Lower leg skin (tissue), 3 donors: ENCODE data around the gene NPTN.

Experiments used
- POLR2A ChIP-seq, 2 donors: fragments of 450-650 bp; IDR thresholded peaks; one replicate each; pipeline ENCODE4 v1.6.1; 2016 to 2017; ENCODE audit warnings: antibody characterized with exemption in 2 of 2, mild to moderate bottlenecking in 1 of 2, moderate library complexity in 1 of 2
- TF ChIP-seq, protein P1 (sequence below), 3 donors: fragments of 450-650 bp; IDR thresholded peaks; one replicate each; pipeline ENCODE4 v1.5.1; 2016; ENCODE audit warnings: antibody characterized with exemption in 3 of 3, mild to moderate bottlenecking in 3 of 3, moderate library complexity in 2 of 3

DNA sequence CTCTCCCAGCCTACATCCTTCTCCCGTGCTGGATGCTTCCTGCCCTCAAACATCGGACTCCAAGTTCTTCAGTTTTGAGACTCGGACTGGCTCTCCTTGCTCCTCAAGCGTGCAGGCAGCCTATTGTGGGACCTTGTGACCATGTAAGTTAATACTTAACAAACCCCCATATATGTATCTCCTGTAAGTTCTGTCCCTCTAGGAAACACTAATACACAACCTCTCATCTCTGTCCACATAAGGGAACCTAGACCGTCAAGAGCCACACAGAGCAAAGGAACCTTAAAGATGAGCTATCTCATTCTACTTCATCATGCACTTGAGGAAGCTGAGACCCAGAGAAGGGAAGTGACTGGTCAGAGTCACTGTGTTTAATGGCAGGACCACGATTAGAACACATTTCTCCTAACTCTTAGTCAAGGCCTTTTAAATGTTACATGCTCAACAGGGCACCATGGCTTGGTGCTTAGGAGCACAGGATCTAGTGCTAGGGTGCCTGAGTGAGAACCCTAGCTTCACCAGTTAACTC, 50.3 kb downstream of the NPTN start:
- TF ChIP-seq, protein P1, sequence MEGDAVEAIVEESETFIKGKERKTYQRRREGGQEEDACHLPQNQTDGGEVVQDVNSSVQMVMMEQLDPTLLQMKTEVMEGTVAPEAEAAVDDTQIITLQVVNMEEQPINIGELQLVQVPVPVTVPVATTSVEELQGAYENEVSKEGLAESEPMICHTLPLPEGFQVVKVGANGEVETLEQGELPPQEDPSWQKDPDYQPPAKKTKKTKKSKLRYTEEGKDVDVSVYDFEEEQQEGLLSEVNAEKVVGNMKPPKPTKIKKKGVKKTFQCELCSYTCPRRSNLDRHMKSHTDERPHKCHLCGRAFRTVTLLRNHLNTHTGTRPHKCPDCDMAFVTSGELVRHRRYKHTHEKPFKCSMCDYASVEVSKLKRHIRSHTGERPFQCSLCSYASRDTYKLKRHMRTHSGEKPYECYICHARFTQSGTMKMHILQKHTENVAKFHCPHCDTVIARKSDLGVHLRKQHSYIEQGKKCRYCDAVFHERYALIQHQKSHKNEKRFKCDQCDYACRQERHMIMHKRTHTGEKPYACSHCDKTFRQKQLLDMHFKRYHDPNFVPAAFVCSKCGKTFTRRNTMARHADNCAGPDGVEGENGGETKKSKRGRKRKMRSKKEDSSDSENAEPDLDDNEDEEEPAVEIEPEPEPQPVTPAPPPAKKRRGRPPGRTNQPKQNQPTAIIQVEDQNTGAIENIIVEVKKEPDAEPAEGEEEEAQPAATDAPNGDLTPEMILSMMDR (IDR thresholded peaks at IDR 0.05), result no peak
- no peak for TF ChIP-seq POLR2A (IDR thresholded peaks at IDR 0.05)
